Naive thymus-derived CD4-positive, alpha-beta T cell (primary cell): ENCODE measurements around the gene ESD. TPM values are rescaled to one million over a fixed set of nuclear protein-coding genes. Genes with fewer than 3 reads are reported as not detected.

Experiments used
- ATAC-seq: fragments of 150-1000 bp; cut with Tn5 transposase; 2 replicates; pipeline ENCODE4 v1.10.0; 2021; ENCODE audit warnings: mild to moderate bottlenecking, moderate library complexity
- CTCF ChIA-PET: fragments of 350-600 bp; sonication (Branson Sonifier 250); formaldehyde crosslinking; loops from one replicate; lab custom pipeline; 2021; ENCODE audit warnings: antibody characterized with exemption; lab: Charles Lee
- POLR2A ChIA-PET: fragments of 350-600 bp; sonication (Branson Sonifier 250); formaldehyde crosslinking; loops from one replicate; lab custom pipeline; 2021; ENCODE audit warnings: antibody characterized with exemption, inconsistent platforms; lab: Charles Lee
- DNase-seq, 9 donors: peaks; one replicate each; pipeline versions ENCODE4 v3.0.0 to v3.0.0-alpha.2; 2020 to 2022; ENCODE audit warnings: mixed read lengths in 1 of 9
- H3K27ac ChIP-seq: one replicate; pipeline ENCODE4 v1.7.0; 2013; ENCODE audit warnings: mild to moderate bottlenecking, low read depth, low read length, moderate library complexity
- H3K27me3 ChIP-seq, 2 donors: one replicate each; pipeline ENCODE4 v1.7.0; 2013; ENCODE audit warnings: low read length in 2 of 2, mild to moderate bottlenecking in 2 of 2, moderate library complexity in 2 of 2; ENCODE audit not compliant: control insufficient read depth in 2 of 2, insufficient read depth in 2 of 2
- H3K36me3 ChIP-seq, 3 experiments: 1 replicate in 2 of 3; 2 replicates in 1 of 3; pipeline ENCODE4 v1.7.0; 2013; ENCODE audit warnings: low read length in 3 of 3, mild to moderate bottlenecking in 3 of 3, moderate library complexity in 1 of 3; ENCODE audit not compliant: insufficient read depth in 3 of 3, control insufficient read depth in 2 of 3
- H3K4me1 ChIP-seq, 2 donors: one replicate each; pipeline ENCODE4 v1.7.0; 2013; ENCODE audit warnings: low read length in 2 of 2, mild to moderate bottlenecking in 2 of 2, moderate library complexity in 1 of 2; ENCODE audit not compliant: control insufficient read depth in 2 of 2, insufficient read depth in 2 of 2
- H3K4me3 ChIP-seq: 2 replicates; pipeline ENCODE4 v1.7.0; 2013; ENCODE audit warnings: mild to moderate bottlenecking, low read length
- H3K9me3 ChIP-seq, 3 experiments: 1 replicate in 2 of 3; 2 replicates in 1 of 3; pipeline ENCODE4 v1.7.0; 2013; ENCODE audit warnings: low read length in 3 of 3; ENCODE audit not compliant: control insufficient read depth in 2 of 3
- H3K27ac Mint-ChIP-seq, 9 donors: one replicate each; pipeline ENCODE4 v1.8.0; 2020 to 2022; ENCODE audit warnings: mixed read lengths in 9 of 9, mild to moderate bottlenecking in 8 of 9, moderate library complexity in 5 of 9, inconsistent platforms in 2 of 9
- H3K27me3 Mint-ChIP-seq, 5 donors: one replicate each; pipeline ENCODE4 v1.8.0; 2021 to 2022; ENCODE audit warnings: mixed read lengths in 5 of 5, mild to moderate bottlenecking in 1 of 5
- H3K36me3 Mint-ChIP-seq, 5 donors: one replicate each; pipeline ENCODE4 v1.8.0; 2020 to 2022; ENCODE audit warnings: mixed read lengths in 5 of 5, mild to moderate bottlenecking in 3 of 5, inconsistent platforms in 1 of 5
- H3K4me1 Mint-ChIP-seq, 7 donors: one replicate each; pipeline ENCODE4 v1.8.0; 2020 to 2022; ENCODE audit warnings: mixed read lengths in 7 of 7, mild to moderate bottlenecking in 3 of 7, inconsistent platforms in 1 of 7
- H3K4me3 Mint-ChIP-seq, 10 donors: one replicate each; pipeline ENCODE4 v1.8.0; 2020 to 2022; ENCODE audit warnings: mild to moderate bottlenecking in 10 of 10, mixed read lengths in 10 of 10, moderate library complexity in 6 of 10, inconsistent platforms in 2 of 10
- H3K9me3 Mint-ChIP-seq, 11 donors: one replicate each; pipeline ENCODE4 v1.8.0; 2020 to 2022; ENCODE audit warnings: mixed read lengths in 11 of 11, mild to moderate bottlenecking in 4 of 11, inconsistent platforms in 1 of 11, moderate library complexity in 1 of 11
- intact Hi-C, 2 donors: fragments of 100-400 bp; cut with micrococcal nuclease; formaldehyde crosslinking; loops; one replicate each; pipeline ENCODE4 v1.15.1; 2023
- polyA plus RNA-seq, 2 donors: library from polyadenylated mRNA; unstranded; fragments of 300-500 nt; fragmentation: Illumina TruSeq; gene quantifications; one replicate each; pipeline ENCODE4 v1.2.3, GENCODE V29; 2021
- total RNA-seq, 6 experiments: library from RNA in 5 of 6; stranded (reverse) in 5 of 6; gene quantifications; 1 replicate in 5 of 6; 2 replicates in 1 of 6; pipeline ENCODE4 v1.2.3 and lab custom pipeline; 2021 to 2026

Gene ESD
- total and polyA plus RNA-seq, 7 experiments from 2014 or later, result 35.3 to 182 (median 63.1) TPM

GRCh38 chr13:46753917-46754316 is 43.0 kb downstream of the ESD start:
- H3K27me3 Mint-ChIP-seq, result peaks cover 0 to 6% (median 0%) of the 10 kb centered on the region in 5 donors
- ATAC-seq (no peak), DNase-seq (no peak)
- Histone ChIP-seq H3K9me3 (no peaks in the 10 kb centered on the region), H3K4me3 (no peak overlapping the region), H3K27me3 (no peaks in the 10 kb centered on the region), H3K36me3 (no peaks in the 10 kb centered on the region), H3K27ac (no peak overlapping the region), H3K4me1 (peaks cover 11 to 13% of the 10 kb centered on the region in 2 donors)
- POLR2A ChIA-PET, result no interaction called here
- peak overlapping the region in 1 of 9 donors; percentile 47 for H3K27ac Mint-ChIP-seq
- peaks cover 0 to 24% (median 3%) of the 10 kb centered on the region in 5 donors for H3K36me3 Mint-ChIP-seq
- intact Hi-C loops, result loop anchor here in 1 of 2 donors (2.0 to 5.0 kb wide), 2 partner anchors 43 to 87 kb away; partner anchors contain the start of gene ESD
- H3K9me3 Mint-ChIP-seq, result no peaks in the 10 kb centered on the region
- CTCF ChIA-PET, result no interaction called here
- peaks cover 10 to 53% (median 34%) of the 10 kb centered on the region in 7 donors for H3K4me1 Mint-ChIP-seq
- H3K4me3 Mint-ChIP-seq, result no peak overlapping the region

GRCh38 chr13:46753137-46753536 is 43.8 kb downstream of the ESD start:
- peaks cover 0 to 32% (median 3%) of the 10 kb centered on the region in 5 donors for H3K36me3 Mint-ChIP-seq
- H3K4me3 Mint-ChIP-seq, result no peak overlapping the region
- no peaks in the 10 kb centered on the region for H3K9me3 ChIP-seq
- intact Hi-C loops, result loop anchor here in 1 of 2 donors (2.0 to 5.0 kb wide), 2 partner anchors 44 to 86 kb away; partner anchors contain the start of gene ESD
- no peak for DNase-seq
- no peaks in the 10 kb centered on the region for H3K9me3 Mint-ChIP-seq
- H3K4me3 ChIP-seq, result no peak overlapping the region
- H3K27ac ChIP-seq, result no peak overlapping the region
- peaks cover 10 to 51% (median 34%) of the 10 kb centered on the region in 7 donors for H3K4me1 Mint-ChIP-seq
- ChIA-PET CTCF (no interaction called here), POLR2A (no interaction called here)
- no peaks in the 10 kb centered on the region for H3K36me3 ChIP-seq
- peaks cover 11 to 13% of the 10 kb centered on the region in 2 donors for H3K4me1 ChIP-seq
- H3K27ac Mint-ChIP-seq, result peak overlapping the region in 1 of 9 donors; percentile 69
- no peaks in the 10 kb centered on the region for H3K27me3 ChIP-seq
- H3K27me3 Mint-ChIP-seq, result peaks cover 0 to 2% (median 0%) of the 10 kb centered on the region in 5 donors
- ATAC-seq, result no peak

GRCh38 chr13:46751811-46752635 is 44.9 kb downstream of the ESD start:
- H3K4me1 Mint-ChIP-seq, result peaks cover 10 to 44% (median 34%) of the 10 kb centered on the region in 7 donors
- POLR2A ChIA-PET, result interaction anchor here (1.1 kb wide), 2 partner anchors 13 to 37 kb away, joined by 3 to 5 read pairs; no protein-coding TSS in a partner anchor
- peak overlapping the region in 9 of 10 donors; percentile 5 to 71 (median 59) for H3K4me3 Mint-ChIP-seq

GRCh38 chr13:46749951-46750350 is 47.0 kb downstream of the ESD start:
- Histone ChIP-seq H3K27ac (no peak overlapping the region), H3K9me3 (no peaks in the 10 kb centered on the region), H3K4me3 (no peak overlapping the region), H3K27me3 (no peaks in the 10 kb centered on the region), H3K4me1 (peaks cover 11 to 13% of the 10 kb centered on the region in 2 donors), H3K36me3 (peaks cover 0 to 10% (median 0%) of the 10 kb centered on the region in 3 experiments)
- ChIA-PET POLR2A (no interaction called here), CTCF (interaction anchor here (0.8 kb wide), 1 partner anchor 16 kb away, joined by 3 read pairs; no protein-coding TSS in a partner anchor)
- ATAC-seq (no peak), DNase-seq (no peak)
- Mint-ChIP-seq H3K27ac (peak overlapping the region in 6 of 9 donors; percentile 41 to 73 (median 51)), H3K4me1 (peaks cover 10 to 47% (median 34%) of the 10 kb centered on the region in 7 donors), H3K4me3 (no peak overlapping the region), H3K9me3 (no peaks in the 10 kb centered on the region), H3K36me3 (peaks cover 0 to 45% (median 8%) of the 10 kb centered on the region in 5 donors), H3K27me3 (no peaks in the 10 kb centered on the region)
- intact Hi-C loops, result loop anchor here in 1 of 2 donors (5.0 kb wide), 1 partner anchor 83 kb away; no protein-coding TSS in a partner anchor

More at GRCh38 chr13:46751811-46752635, 44.9 kb downstream of the ESD start:
- H3K4me3 ChIP-seq, result no peak overlapping the region
- Mint-ChIP-seq H3K27me3 (no peaks in the 10 kb centered on the region), H3K27ac (peak overlapping the region in 8 of 9 donors; percentile 39 to 85 (median 78)), H3K36me3 (peaks cover 0 to 36% (median 3%) of the 10 kb centered on the region in 5 donors), H3K9me3 (no peaks in the 10 kb centered on the region)
- CTCF ChIA-PET, result interaction anchor here (0.5 to 1.6 kb wide), 4 partner anchors 16 to 901 kb away, joined by 3 to 7 read pairs (median 6); no protein-coding TSS in a partner anchor
- H3K27ac ChIP-seq, result peak overlapping the region; percentile 16
- ATAC-seq, result peak; percentile 92
- intact Hi-C loops, result loop anchor here (1.0 to 5.0 kb wide), 4 partner anchors 45 to 259 kb away; partner anchors contain the start of gene ESD (in 1 of the 2)
- H3K9me3 ChIP-seq, result no peaks in the 10 kb centered on the region
- peaks cover 0 to 4% (median 0%) of the 10 kb centered on the region in 3 experiments for H3K36me3 ChIP-seq
- peak in 8 of 9 donors; percentile 11 to 57 (median 23) for DNase-seq
- peaks cover 11 to 13% of the 10 kb centered on the region in 2 donors for H3K4me1 ChIP-seq
- no peaks in the 10 kb centered on the region for H3K27me3 ChIP-seq

DNA sequence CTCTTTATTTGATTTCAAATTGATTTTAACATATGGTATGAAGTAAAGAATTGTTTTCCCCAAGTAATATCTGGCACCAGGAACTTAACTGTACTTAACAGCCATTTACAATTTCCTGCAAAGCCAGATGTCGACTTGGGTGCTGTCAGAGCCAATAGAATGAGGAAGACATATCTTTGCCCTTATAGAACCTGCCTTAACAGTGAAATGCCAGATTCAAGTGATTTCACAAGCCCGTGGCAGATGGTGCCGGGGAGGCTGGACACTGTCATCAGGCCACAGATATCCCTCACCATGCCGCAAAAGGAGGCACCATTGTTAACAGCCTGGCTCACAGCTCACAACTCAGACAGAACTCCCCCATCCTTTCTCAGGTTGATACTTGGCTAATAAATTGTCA is 48.7 kb downstream of the ESD start:
- POLR2A ChIA-PET, result no interaction called here
- H3K4me3 Mint-ChIP-seq, result no peak overlapping the region
- no peak overlapping the region for H3K27ac ChIP-seq
- no peaks in the 10 kb centered on the region for H3K27me3 ChIP-seq
- no peak for ATAC-seq
- H3K4me3 ChIP-seq, result no peak overlapping the region
- CTCF ChIA-PET, result no interaction called here
- no peaks in the 10 kb centered on the region for H3K27me3 Mint-ChIP-seq
- H3K9me3 ChIP-seq, result no peaks in the 10 kb centered on the region
- no peak overlapping the region for H3K27ac Mint-ChIP-seq
- H3K36me3 Mint-ChIP-seq, result peaks cover 0 to 35% (median 8%) of the 10 kb centered on the region in 5 donors
- DNase-seq, result no peak
- peaks cover 0 to 10% (median 0%) of the 10 kb centered on the region in 3 experiments for H3K36me3 ChIP-seq
- peaks cover 10 to 35% (median 33%) of the 10 kb centered on the region in 7 donors for H3K4me1 Mint-ChIP-seq
- peaks cover 6 to 13% of the 10 kb centered on the region in 2 donors for H3K4me1 ChIP-seq
- no peaks in the 10 kb centered on the region for H3K9me3 Mint-ChIP-seq
- intact Hi-C loops, result loop anchor here in 1 of 2 donors (1.0 kb wide), 1 partner anchor 198 kb away; no protein-coding TSS in a partner anchor

GRCh38 chr13:46747031-46747820 is 49.7 kb downstream of the ESD start:
- Histone ChIP-seq H3K27ac (no peak overlapping the region), H3K9me3 (no peaks in the 10 kb centered on the region), H3K4me1 (peaks cover 4 to 11% of the 10 kb centered on the region in 2 donors), H3K27me3 (no peaks in the 10 kb centered on the region), H3K36me3 (peaks cover 0 to 10% (median 0%) of the 10 kb centered on the region in 3 experiments), H3K4me3 (no peak overlapping the region)
- intact Hi-C loops, result no loop called here
- Mint-ChIP-seq H3K4me3 (no peak overlapping the region), H3K36me3 (peaks cover 0 to 35% (median 8%) of the 10 kb centered on the region in 5 donors), H3K27me3 (no peaks in the 10 kb centered on the region), H3K4me1 (peaks cover 10 to 27% (median 26%) of the 10 kb centered on the region in 7 donors), H3K27ac (peak overlapping the region in 1 of 9 donors; percentile 35), H3K9me3 (no peaks in the 10 kb centered on the region)
- POLR2A ChIA-PET, result no interaction called here
- no peak for ATAC-seq
- CTCF ChIA-PET, result no interaction called here
- no peak for DNase-seq
